GM13977 (cell line): ENCODE measurements around the gene TBC1D20.
A peak's percentile ranks its signal among the peaks of the same experiment; 100 is the strongest.

Experiments used
- DNase-seq: peaks from one replicate; pipeline ENCODE4 v3.0.0; 2012; ENCODE audit warnings: low spot score
- in situ Hi-C: fragments of 300-500 bp; cut with MboI; formaldehyde crosslinking; loops from one replicate; pipeline ENCODE4 v1.12.0; 2022; ENCODE audit warnings: low sequenced_read_pairs, low pct_unique_long_range_greater_than_20kb, mixed read lengths, inconsistent platforms; ENCODE audit not compliant: unreplicated experiment
- TF ChIP-seq, protein P1 (sequence below): IDR thresholded peaks from 2 replicates; pipeline ENCODE4 v1.5.1; 2012; ENCODE audit warnings: mild to moderate bottlenecking, control low read depth; ENCODE audit not compliant: insufficient read depth; ENCODE audit errors: extremely low read depth, missing control alignments

Gene TBC1D20

DNA sequence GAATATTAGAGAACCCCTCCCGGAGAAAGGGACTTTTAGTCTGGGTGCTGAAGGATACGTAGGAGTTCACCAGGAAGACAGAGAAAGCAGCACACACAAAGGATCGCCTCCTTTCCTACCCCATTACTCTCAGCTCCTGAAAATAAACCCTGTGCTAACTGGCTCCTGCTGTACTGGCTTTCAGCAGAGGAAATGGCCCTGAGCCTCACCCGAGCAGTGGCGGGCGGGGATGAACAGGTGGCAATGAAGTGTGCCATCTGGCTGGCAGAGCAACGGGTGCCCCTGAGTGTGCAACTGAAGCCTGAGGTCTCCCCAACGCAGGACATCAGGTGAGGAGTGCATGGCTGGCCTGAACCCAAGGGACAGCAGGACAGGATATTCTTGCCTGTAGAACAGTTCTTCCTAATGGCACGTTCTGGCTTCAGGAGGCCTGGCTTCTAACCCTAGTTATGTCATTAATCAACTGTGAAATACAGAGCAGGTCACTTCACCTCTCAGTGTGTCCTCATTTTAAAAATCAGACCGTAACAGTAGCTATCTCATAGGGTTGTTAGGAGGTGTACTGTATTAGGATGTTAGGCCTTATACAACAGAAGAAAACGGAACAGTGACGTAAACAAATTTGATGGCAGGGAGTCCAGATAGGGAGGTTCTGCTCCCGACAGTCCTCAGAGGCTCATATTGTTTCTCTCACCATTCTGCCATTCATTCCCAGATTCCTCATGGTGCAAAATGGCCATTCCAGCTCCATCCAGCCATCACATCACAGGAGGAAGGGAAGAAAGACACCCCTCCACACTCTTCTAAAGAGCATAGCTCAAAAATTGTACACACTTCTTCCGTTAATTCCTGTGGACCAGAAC lies 52.4 kb downstream of the TBC1D20 start:
- DNase-seq: no peak
- TF ChIP-seq, protein P1, sequence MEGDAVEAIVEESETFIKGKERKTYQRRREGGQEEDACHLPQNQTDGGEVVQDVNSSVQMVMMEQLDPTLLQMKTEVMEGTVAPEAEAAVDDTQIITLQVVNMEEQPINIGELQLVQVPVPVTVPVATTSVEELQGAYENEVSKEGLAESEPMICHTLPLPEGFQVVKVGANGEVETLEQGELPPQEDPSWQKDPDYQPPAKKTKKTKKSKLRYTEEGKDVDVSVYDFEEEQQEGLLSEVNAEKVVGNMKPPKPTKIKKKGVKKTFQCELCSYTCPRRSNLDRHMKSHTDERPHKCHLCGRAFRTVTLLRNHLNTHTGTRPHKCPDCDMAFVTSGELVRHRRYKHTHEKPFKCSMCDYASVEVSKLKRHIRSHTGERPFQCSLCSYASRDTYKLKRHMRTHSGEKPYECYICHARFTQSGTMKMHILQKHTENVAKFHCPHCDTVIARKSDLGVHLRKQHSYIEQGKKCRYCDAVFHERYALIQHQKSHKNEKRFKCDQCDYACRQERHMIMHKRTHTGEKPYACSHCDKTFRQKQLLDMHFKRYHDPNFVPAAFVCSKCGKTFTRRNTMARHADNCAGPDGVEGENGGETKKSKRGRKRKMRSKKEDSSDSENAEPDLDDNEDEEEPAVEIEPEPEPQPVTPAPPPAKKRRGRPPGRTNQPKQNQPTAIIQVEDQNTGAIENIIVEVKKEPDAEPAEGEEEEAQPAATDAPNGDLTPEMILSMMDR: no peak
- in situ Hi-C loops: no loop called here

GRCh38 chr20:408843-409696 lies 53.3 kb downstream of the TBC1D20 start:
- TF ChIP-seq, protein P1: no peak
- in situ Hi-C loops: no loop called here
- no peak for DNase-seq

DNA sequence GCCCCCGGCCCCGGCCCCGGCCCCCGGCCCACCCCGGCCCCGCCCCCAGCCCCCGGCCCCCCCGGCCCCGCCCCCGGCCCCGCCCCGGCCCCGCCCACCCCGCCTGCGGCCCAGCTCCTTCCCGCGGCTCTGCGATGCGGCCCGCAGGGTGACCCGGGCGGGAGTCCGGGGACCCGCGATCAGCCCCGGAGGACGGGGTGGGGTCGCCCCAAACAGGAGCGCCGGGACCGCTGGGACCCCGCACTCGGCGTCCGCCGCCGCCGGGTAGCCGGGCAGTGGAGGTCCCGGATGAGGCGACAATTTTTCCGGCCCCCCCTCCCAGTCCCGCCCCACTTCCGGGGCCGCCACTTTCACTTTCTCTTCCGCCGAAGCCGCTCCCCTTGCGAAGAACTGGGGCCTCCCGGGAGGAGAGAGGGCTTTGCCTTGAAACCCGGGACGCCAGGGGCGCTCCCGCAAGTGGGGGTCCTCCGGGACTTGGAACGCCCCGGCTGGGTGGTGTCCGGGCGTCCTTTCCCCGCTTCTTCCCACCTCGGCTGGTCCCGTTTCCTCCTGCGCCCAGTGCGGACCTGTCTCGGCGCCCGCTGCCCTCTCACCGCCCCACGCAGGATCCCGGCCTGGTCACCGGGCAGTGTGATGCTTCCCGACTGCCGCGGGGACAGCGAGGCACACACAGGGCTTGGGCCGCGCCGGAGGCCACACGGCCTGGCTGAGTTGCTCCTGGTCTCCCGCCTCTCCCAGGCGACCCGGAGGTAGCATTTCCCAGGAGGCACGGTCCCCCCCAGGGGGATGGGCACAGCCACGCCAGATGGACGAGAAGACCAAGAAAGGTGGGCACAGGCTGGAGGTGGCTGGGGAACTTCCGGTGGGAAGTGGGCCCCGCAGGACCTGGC lies 54.1 kb downstream of the TBC1D20 start, which contains the start of gene RBCK1:
Gene RBCK1, plus strand, starts transcription at position 347 of the 890 bp plus-strand sequence. Its CDS starts 459 bp downstream, at position 806.
- DNase-seq: peak; percentile 99
- in situ Hi-C loops: no loop called here

GRCh38 chr20:407133-407952 lies 55.0 kb downstream of the TBC1D20 start:
- DNase-seq: peak; percentile 92
- TF ChIP-seq, protein P1: peak; percentile 23
- in situ Hi-C loops: no loop called here

More for the DNA sequence above, 54.1 kb downstream of the TBC1D20 start, which contains the start of gene RBCK1:
- TF ChIP-seq, protein P1: no peak

DNA sequence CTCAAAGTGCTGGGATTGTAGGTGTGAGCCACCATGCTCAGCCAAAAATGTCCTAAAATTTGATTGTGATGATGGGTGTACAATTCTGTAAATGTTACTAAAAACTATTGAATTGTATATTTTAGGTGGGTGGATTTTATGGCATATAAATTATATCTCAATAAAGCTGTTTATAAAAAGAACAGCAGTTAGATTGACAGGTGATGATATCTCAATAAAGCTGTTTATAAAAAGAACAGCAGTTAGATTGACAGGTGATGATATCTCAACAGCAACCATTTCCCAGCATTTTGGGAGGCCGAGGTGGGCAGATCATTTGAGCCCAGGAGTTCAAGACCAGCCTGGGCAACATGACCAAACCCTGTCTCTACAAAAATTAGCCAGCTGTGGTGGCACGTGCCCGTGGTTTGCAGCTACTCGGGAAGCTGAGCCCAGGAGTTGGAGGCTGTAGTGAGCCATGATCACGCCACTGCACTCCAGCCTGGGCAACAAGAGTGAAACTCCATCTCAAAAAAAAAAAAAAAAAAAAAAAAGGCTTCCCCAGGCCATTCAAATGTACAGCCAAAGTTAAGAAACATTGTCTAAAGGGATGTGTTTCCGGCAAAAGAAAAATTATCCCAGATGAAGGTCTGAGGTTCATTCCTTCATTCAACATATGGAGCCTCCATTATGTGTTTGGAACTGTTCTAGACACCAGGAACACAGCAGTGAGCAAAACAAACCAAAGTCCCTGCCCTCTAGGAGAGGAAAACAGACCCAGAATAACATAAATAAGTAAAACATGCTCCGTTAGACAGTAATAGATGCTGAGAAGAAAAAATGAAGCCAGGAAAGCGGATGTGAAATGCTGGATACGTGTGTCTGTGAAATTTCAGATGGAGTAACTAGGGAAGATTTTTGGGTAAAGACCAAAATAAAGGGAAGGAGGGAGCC lies 55.9 kb downstream of the TBC1D20 start:
- in situ Hi-C loops: no loop called here
- no peak for DNase-seq
- TF ChIP-seq, protein P1: no peak
